Upper lobe of right lung (tissue), 1 donor: ENCODE data around the gene HDGFL2. TPM values are rescaled to one million over a fixed set of nuclear protein-coding genes. Genes with fewer than 3 reads are reported as not detected.

ENCODE experiments used
- ATAC-seq: fragments of 200-7000 bp; cut with Tn5 transposase; one replicate; pipeline ENCODE4 v1.9.1; 2020; ENCODE audit warnings: mild to moderate bottlenecking, moderate library complexity
- DNase-seq: peaks from one replicate; pipeline ENCODE4 v3.0.0-alpha.2; 2020
- H3K27ac ChIP-seq: fragments of 200-600 bp; one replicate; pipeline ENCODE4 v1.8.0; 2022
- H3K27me3 ChIP-seq: fragments of 200-600 bp; one replicate; pipeline ENCODE4 v1.8.0; 2022; ENCODE audit warnings: mild to moderate bottlenecking
- H3K36me3 ChIP-seq: fragments of 200-600 bp; one replicate; pipeline ENCODE4 v1.8.0; 2022
- H3K4me1 ChIP-seq: fragments of 200-600 bp; one replicate; pipeline ENCODE4 v1.8.0; 2022
- H3K4me3 ChIP-seq: fragments of 200-600 bp; one replicate; pipeline ENCODE4 v1.8.0; 2022; ENCODE audit warnings: mild to moderate bottlenecking
- H3K9me3 ChIP-seq: fragments of 200-600 bp; one replicate; pipeline ENCODE4 v1.8.0; 2022
- CTCF ChIP-seq: fragments of 200-600 bp; IDR thresholded peaks from one replicate; pipeline ENCODE4 v1.8.0; 2022; ENCODE audit warnings: antibody characterized with exemption
- intact Hi-C: fragments of 100-400 bp; cut with DNase I; formaldehyde crosslinking; loops from one replicate; pipeline ENCODE4 v1.11.0; 2022
- total RNA-seq: library from RNA; stranded (reverse); fragmentation: NEBNext Ultra II Directional; extraction: Animal tissue kit (Norgen Biotek cat#: 25700); gene quantifications from one replicate; pipeline ENCODE4 v1.2.1, GENCODE V29; 2021
- donor health status: DM: no; HTN: yes; CAD: no; lungs with severe emphysema.

HDGFL2 gene
- total RNA-seq, 1 donor from 2014 or later, result 30.6 TPM

- H3K27me3 ChIP-seq, result no peaks in the 10 kb centered on the region
- no peak overlapping the region for H3K4me3 ChIP-seq
- intact Hi-C loops, result no loop called here
- no peak overlapping the region for H3K27ac ChIP-seq
- ATAC-seq (no peak), DNase-seq (no peak)
- no peaks in the 10 kb centered on the region for H3K4me1 ChIP-seq
- TF ChIP-seq CTCF, result no peak
- H3K36me3 ChIP-seq, result peaks cover 35% of the 10 kb centered on the region
- H3K9me3 ChIP-seq, result no peaks in the 10 kb centered on the region
Measured at GRCh38 chr19:4442819-4443146, 29.3 kb upstream of the HDGFL2 start.

- Histone ChIP-seq H3K36me3 (peaks cover 39% of the 10 kb centered on the region), H3K4me1 (no peaks in the 10 kb centered on the region), H3K27me3 (no peaks in the 10 kb centered on the region), H3K9me3 (no peaks in the 10 kb centered on the region), H3K27ac (no peak overlapping the region), H3K4me3 (no peak overlapping the region)
- ATAC-seq (no peak), DNase-seq (no peak)
- no peak for TF ChIP-seq CTCF
- intact Hi-C loops, result no loop called here
Measured at GRCh38 chr19:4443188-4443587, 28.9 kb upstream of the HDGFL2 start.

DNA sequence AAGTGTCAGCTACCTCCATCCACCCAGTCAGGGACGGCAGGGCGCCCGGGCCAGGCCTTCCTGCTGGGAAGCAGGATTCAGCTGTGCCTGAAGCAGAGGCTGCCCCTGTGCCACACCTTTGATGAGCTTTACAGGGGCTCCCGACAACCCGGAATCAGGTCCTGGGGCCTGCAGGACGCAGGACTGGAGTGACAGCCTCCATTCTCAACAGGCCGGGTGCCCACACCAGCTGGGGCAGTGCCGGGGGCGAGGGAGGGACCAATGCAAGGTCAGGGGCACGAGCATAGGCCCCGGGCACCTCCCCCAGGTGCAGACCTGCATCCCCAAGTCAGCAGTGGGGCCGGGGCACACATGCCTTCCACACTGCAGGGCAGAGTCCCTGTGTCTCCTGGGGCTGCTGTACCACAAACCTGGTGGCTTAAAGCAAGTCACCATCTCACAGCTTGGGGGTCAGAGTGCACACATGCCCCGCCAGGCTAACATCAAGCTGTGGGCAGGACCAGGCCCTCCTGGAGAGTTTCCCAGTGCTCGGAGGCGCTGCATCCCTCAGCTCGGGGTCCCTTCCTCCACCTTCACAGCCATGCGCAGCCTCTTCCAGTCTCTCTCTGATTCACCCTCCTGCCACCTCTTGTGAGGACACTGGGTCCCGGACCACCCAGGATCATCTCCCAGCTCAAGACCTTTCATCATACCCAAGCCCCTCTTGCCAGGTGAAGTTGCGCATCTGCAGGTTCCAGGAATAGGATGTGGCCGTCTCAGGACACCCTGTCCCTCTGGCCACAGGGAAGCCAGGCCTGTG is 27.9 kb upstream of the HDGFL2 start:
- DNase-seq (no peak), ATAC-seq (no peak)
- H3K27ac ChIP-seq, result no peak overlapping the region
- TF ChIP-seq CTCF, result no peak
- H3K27me3 ChIP-seq, result no peaks in the 10 kb centered on the region
- no peaks in the 10 kb centered on the region for H3K4me1 ChIP-seq
- intact Hi-C loops, result no loop called here
- peaks cover 48% of the 10 kb centered on the region for H3K36me3 ChIP-seq
- H3K4me3 ChIP-seq, result no peak overlapping the region
- H3K9me3 ChIP-seq, result no peaks in the 10 kb centered on the region

DNA sequence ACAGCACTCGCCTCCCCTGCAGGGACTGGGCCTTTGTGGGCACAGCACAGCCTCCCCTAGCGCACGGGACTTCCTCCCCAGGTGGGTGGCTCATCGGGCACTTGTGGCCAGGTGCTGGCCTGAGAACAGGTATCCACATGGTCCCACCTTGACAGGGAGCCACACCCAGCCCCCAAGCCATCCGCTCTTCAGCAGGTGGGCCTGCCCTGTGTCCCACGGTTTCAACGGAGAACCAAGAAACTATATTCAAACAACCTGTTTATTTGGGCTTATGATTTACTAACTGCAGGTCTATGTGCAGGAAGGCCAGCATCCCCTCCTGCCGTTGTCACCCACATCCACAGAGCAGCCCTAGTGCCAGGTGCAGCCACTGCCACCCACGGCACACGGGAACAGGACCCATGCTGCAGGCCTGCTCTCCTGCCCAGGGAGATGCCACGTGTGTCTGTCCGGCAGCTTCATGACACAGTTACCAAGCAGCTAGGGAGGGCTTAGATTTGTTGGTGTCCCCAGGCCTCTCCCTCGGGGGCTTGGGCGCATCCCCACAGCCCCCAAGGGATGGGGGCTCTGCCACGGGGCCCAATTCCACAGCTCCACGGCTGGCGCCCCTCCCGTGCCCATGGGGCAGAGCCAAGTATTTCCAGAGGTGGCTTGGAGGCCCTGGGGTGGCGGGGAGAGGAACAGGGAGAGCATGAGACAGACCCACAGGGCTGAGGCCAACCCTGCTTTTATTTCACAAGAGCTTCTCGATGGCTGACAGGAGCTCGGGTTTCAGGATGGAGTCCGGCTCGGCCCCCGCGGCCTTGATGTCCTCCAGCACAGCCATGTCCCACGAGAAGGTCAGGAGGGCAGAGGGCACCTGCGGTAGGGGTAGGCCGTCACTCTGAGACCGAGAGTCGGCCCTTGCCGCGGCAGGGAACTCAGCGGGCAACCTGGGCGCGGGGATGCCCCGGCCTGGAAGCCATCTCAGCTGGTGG is 27.0 kb upstream of the HDGFL2 start:
- no peak for DNase-seq
- Histone ChIP-seq H3K27me3 (no peaks in the 10 kb centered on the region), H3K4me1 (no peaks in the 10 kb centered on the region), H3K4me3 (no peak overlapping the region), H3K9me3 (no peaks in the 10 kb centered on the region), H3K36me3 (peaks cover 57% of the 10 kb centered on the region), H3K27ac (no peak overlapping the region)
- TF ChIP-seq CTCF, result no peak
- no peak for ATAC-seq
- intact Hi-C loops, result no loop called here

- no peak overlapping the region for H3K27ac ChIP-seq
- ATAC-seq, result no peak
- DNase-seq, result no peak
Measured at GRCh38 chr19:4445963-4446703, 26.0 kb upstream of the HDGFL2 start.

More at GRCh38 chr19:4445963-4446703, 26.0 kb upstream of the HDGFL2 start:
- H3K9me3 ChIP-seq, result no peaks in the 10 kb centered on the region
- peaks cover 67% of the 10 kb centered on the region for H3K36me3 ChIP-seq
- no peaks in the 10 kb centered on the region for H3K4me1 ChIP-seq
- H3K27me3 ChIP-seq, result no peaks in the 10 kb centered on the region
- TF ChIP-seq CTCF, result no peak
- no peak overlapping the region for H3K4me3 ChIP-seq
- intact Hi-C loops, result no loop called here
